Activated CD8-positive, alpha-beta memory T cell treated with anti-CD3 and anti-CD28 coated beads, Interleukin-2, amount 50 U/mL, for 24 hours (primary cell): ENCODE results near the gene NANS.
"Not testable (repeated sequence)": the region's sequence is repeated elsewhere in the genome, so short reads cannot be mapped to it uniquely, and the experiment has no call there.

ENCODE experiments used
- DNase-seq: peaks from one replicate; pipeline ENCODE4 v3.0.0-alpha.2; 2020; ENCODE audit errors: extremely low read depth

NANS gene

GRCh38 chr9:98100456-98100855 is 43.9 kb downstream of the NANS start:
- DNase-seq = no peak

DNA sequence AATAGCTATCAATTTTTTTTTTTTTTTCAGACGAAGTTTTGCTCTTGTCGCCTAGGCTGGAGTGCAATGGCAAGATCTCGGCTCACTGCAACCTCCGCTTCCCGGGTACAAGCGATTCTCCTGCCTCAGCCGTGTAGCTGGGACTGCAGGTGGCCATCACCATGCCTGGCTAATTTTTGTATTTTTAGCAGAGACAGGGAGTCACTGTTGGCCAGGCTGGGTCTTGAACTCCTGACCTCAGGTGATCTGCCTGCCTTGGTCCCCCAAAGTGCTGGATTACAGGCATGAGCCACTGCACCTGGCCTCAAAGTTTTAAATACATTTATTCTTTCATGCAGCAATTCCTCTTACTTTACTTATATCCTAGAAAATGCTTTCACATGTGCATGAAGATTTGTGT is 44.9 kb downstream of the NANS start:
- no peak for DNase-seq

GRCh38 chr9:98101868-98102273 is 45.3 kb downstream of the NANS start:
- peak; percentile 46 for DNase-seq

DNA sequence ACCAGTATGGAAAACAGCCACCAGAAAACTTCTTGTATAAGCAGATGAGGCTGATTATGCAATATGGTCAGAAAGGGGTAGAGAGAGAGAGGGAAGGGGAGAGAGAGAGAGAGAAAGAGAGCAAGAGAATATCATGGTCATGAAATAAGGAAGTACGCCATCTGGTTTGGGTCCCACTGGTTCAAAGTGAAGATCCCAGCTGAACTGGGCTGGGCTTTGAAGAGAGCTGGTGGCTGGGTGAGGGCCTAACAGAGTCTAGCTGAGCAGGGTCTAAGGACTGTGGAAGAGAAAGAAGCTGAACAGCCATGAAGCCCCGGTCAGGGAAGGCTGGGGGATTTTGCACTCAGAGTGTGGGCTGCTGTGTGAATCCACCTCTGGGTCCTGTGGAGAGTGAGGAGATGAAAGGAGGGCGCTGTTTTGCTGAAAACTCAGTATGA is 47.9 kb downstream of the NANS start:
- DNase-seq = no peak

- no peak for DNase-seq
Observed at GRCh38 chr9:98105006-98105405, 48.5 kb downstream of the NANS start.

DNA sequence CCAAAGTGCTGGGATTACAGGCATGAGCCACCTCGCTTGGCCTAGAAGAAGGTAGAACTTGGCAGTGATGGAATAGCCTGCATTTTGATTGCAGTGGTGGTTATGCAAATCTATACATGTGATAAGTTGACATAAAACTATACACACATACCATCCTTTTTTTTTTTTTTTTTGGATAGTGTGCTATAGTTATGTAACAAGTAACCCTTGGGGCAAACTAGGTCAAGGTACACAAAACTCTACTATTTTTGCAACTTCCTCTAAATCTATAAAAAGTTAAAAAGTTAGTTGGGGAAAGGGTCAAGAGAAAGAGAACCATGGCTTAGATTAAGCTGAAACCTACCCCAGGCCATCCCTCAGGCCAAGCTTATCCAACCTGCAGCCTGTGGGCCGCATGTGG is 51.4 kb downstream of the NANS start:
- DNase-seq = no peak

DNA sequence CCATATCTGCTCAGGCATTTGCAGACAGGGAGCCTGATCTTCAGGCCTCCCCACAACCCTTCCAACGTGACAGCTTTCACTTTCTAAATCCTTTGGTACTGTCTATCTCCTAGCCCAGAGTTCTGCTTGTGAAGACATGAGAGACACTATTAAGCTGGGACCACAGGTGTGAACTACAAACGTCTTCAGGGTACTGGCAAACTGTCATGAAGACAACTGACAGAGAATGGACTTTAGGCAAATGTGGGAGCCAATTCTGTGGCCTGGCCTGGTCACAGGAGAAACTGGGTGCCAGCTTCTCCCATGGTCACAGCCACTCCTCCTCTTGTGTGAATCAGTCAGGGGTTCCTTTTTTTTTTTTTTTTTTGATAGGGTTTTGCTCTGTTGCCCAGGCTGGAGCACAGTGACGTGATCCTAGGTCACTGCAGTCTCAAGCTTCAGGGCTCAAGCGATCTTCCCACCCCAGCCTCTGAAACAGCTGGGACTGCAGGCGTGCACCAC is 52.0 kb downstream of the NANS start:
- no peak for DNase-seq

DNA sequence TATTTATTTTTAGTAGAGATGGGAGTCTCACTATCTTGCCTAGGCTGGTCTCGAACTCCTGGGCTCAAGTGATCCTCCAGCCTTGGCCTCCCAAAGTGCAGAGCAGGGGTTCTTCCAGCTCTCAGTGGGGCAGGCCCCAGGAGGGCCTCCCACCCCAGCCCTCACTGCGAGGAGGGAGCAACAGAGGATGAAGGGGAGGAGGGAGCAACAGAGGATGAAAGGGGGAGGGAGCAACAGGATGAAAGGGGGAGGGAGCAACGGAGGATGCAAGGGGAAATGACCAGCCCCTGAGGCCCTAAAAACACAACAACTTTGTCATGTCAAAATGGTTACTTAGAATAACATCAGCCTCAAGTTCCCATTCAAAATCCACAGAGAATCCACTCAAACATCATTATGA is 52.5 kb downstream of the NANS start:
- DNase-seq = no peak

DNA sequence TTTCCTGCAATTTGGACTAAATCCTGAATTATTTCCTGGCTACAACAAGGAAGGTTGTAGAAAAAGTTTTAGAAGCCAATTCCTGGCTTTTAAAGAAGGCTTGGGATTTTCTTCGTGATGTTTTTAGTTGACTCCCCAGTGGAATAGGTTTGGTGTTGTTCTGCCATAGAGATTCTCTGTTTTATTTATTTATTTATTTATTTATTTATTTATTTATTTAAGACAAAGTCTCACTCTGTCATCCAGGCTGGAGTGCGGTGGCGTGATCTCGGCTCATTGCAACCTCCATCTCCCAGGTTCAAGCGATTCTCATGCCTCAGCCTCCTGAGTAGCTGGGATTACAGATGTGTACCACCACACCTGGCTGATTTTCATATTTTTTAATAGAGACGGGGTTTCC is 60.6 kb downstream of the NANS start:
- DNase-seq = not testable (repeated sequence)

DNA sequence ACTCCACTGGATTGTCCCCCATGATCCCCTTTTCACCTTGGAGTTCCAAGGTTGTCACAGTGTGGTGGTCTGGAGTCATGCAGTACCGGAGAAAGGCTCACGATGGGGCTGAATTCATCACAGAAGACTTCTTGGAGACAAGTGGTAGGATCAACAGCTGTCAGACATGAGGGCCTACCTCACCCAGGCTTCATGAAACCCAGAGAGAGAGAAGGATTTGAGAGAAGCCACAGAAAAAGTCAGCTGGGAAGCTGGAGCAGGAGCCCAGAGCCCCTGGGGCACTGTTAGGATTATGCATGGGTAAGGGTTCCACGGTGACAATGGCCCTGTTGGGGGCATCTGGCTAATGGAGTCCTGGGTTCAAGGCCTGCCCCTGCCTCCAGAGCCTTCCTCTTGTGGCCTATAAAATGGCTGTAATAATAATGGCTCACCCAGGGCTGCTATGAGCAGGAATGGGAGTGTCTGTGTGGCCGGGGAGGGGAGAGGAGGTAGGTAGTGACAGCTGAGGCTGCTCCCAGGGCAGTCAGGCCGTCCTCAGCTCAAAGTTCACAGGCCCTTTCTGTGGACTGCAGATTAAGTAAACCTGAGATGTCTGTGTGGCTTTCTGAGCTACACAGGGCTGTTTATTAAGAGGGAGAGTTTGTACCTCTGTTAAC is 61.6 kb downstream of the NANS start:
- no peak for DNase-seq

DNA sequence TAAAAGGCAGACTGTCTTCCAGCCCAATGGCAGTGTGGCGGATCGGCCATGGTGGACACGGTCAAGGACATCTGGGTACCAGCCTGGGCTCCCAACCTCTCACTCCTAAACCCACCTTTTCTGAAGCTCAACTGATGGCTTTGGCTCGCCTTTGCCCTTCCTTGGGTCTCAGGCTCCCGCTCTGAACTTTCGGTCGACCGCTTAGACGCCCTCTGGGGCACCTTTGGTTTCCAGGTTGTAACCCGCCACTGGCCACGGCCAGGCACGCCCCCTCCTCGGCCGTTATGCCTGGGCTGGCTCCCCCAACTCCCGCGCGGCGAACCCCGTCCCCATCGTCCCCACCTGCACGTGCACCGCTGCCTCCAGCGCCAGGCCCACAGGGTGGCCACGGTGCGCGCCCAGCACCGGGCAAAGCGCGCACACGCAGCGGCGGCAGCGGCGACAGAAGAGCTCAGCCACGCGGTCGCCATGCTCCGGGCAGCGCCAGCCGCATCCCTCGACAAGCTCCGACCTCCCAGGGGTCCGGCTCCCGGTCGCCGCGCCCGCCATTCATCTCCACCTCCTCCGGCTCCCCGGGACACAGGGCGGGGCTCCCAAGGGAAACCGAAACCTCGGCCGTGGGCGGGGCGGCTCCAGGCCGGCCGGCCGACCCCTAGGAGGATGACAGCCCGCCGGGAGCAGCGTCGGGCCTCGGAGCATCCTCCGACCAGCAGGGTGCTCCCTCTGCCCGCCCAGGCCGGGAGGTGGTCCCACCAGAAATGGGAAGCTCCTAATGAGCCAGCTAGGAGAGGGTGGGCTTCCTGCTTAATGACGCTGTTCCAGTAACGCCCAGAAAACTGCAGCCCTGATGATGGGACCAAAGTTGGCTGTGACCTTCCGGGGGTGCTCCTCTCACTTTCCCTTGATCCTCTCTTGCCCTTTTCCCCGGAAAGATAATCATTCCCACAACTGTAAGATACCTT is 62.4 kb downstream of the NANS start, which contains the start of gene TRIM14:
Gene TRIM14, minus strand, starts transcription at position 583 of the 962 bp plus-strand sequence. Its CDS starts 34 bp downstream, at position 549.
- DNase-seq = no peak

- DNase-seq = no peak
Observed at GRCh38 chr9:98120476-98120875, 63.9 kb downstream of the NANS start.

GRCh38 chr9:98121058-98121457 is 64.5 kb downstream of the NANS start:
- no peak for DNase-seq

DNA sequence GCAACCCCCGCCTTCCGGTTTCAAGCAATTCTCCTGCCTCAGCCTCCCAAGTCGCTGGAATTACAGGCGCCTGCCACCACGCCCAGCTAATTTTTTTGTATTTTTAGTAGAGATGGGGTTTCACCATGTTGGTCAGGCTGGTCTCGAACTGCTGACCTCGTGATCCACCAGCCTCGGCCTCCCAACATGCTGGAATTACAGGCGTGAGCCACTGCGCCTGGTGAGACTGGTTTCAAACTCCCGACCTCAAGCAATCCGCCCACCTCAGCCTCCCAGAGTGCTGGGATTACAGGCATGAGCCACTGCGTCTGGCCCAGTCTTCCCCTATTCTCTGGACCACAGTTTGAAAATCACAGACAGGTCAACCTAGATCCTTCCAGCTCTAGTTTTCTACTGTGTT is 67.6 kb downstream of the NANS start:
- DNase-seq = not testable (repeated sequence)

DNA sequence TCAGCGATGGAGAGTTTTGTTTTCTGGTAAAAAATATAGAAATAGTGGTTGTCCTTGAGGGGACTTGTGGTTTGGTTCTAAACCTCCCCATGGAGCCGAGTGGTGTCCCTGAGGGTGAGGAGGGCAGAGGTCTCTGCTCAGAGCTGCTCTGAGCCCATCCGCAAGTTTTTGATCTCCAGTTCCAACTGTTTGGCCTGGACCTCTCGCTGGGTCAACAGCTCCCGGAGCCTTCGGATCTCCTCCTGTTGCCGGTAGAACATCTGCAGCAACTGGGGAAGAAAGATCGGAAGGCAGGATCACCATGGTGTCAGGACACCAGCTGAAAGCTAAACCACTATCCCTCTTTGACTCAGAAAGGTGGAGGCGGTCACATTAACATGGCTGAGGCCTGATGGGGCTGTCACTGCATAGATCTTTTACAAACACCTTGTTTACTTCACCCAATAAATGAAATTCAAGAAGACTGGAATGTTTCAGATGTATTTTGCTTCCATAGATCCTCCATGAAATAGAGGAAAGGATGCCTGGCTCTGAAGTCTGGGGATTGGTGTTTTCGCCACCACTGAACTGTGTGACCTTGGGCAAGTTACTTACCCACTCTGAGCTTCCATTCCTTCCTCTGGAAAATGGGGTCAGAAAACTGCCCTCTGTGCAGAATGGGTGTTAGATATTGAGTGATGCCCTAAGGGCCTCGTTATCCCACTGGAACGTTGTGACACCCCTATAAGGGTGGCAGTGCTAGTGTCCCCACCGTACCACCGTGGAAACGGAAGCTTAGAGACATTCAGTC is 68.3 kb downstream of the NANS start:
- no peak for DNase-seq

- no peak for DNase-seq
Observed at GRCh38 chr9:98127226-98127625, 70.7 kb downstream of the NANS start.

DNA sequence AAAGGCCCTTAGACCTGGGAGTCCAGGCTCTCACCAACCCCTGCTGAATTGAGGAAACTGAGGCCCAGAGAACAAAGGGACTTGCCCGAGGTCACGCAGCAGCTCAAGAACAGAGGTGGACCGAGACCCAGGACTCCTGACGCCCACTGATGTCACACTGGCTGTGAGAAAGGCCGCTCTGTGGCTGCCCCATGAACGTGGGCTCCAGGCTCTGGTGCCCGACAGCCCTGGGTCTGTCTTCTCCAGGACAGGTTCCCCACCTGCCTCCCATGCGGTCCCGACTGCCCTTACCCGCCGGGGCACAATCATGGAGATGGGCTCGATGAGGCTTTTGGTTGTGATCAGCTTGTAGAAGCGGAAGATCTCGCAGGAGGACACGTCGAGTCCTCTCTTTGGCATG is 71.8 kb downstream of the NANS start:
- no peak for DNase-seq

DNA sequence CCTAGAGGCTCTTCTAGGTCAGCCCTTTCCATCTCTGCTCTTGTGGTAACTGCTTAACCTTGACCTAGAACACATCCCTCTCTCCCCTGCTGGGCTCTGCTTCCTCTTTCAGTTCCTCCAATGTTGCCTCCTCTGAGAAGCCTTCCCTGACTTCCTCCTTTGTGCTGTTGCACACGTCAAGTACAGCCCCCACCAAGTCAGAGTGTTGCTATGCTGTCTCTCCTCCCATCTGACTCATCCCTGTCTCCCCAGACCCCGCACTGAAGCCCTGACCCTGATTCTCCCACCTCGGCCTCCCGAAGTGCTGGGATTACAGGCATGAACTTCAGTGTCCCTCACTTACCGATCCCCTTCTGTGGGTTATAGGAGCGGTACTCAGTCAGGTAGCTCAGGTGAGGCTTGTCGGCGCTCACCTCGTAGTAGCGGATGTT is 72.9 kb downstream of the NANS start:
- DNase-seq = no peak

DNA sequence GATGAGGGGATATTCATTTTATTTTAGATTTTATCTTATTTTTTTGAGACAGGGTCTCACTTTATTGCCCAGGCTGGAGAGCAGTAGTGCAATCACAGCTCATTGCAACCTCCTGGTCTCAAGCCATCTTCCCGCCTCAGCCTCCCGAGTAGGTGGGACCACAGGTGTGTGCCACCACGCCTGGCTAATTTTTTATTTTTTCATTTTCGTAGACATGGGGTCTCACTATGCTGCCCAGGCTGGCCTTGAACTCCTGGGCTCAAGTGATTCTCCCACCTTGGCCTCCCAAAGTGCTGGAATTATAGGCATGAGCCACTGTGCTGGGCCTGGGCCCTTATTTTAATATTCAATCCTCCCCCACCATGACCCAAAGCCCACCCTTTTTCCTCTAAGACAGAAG is 73.5 kb downstream of the NANS start:
- not testable (repeated sequence) for DNase-seq

DNA sequence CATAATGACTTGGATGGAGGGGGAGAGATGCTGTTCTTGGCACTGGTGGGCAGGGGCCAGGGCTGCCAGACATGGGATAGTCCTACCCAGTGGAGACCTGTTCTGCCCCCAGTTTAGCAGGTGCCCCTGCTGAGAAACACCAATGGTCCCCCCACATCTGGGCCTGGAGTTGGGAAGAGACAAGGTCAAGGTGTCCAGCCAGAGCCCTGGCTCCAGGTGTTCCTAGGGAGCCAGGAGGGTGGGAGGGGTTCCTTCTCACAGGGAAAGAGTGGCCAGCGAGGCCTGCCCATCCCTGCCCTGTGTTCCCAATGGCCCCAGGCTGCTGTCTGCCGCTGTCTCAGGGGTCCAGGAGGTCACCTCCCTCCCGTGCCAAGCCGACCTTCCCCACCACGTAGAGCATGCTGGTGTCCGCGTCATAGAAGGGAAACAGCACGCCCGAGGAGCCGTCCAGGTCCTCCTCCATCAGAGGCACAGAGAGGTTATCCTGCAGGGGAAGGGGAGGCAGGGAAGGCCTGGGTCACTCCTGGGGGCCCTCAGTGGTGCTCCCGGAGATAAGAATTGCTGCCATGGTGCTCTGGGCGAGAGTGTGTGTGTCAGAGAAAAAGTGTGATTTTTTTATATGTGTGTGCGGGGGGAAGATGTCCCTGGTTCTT is 74.2 kb downstream of the NANS start:
- DNase-seq = no peak

GRCh38 chr9:98132158-98132557 is 75.6 kb downstream of the NANS start:
- DNase-seq = no peak
